Measurements from ENCODE around the gene HBM.

GRCh38 chr16:187330-187729, 21.6 kb downstream of the HBM start:
- no peak for TF ChIP-seq EZH2 (IDR thresholded peaks at IDR 0.05; ENCODE audit: low read depth)
- no peak for TF ChIP-seq CTCF (conservative IDR thresholded peaks at IDR 0.05)

All from PC-9 (cell line).